OCI-LY1 (cell line): ENCODE data around the gene UPF1.

Experiments used
- CTCF ChIP-seq: fragments of 200-600 bp; sonication (generic), shearing (Covaris generic); IDR thresholded peaks from 2 replicates; pipeline ENCODE4 v1.5.1; 2017; ENCODE audit warnings: mild to moderate bottlenecking, antibody characterized with exemption, low read length, moderate library complexity, mixed read lengths
- EZH2 ChIP-seq: fragments of 200-600 bp; sonication (generic), shearing (Covaris generic); IDR thresholded peaks from 2 replicates; pipeline ENCODE4 v1.8.0; 2017; ENCODE audit warnings: borderline replicate concordance, mixed run types, mild to moderate bottlenecking, antibody characterized with exemption, low read length, moderate library complexity, mixed read lengths

DNA sequence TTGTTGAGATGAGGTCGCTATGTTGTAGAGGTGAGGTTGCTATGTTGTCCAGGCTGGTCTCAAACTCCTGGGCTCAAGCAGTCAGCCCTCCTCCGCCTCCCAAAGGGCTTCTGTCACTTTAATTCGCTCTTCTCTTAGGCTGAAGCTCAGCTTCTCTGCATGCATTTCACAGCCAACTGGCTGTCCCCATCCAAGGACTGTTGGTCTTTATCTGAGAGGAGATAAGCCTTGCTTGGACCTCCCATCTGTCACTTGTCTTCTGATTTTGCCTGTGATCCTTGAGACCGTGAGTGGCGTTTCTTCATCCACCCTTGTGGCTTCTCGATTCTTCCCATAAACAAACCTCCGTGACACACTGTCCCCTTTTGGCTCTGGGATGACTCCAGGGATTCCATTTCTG, 39.8 kb downstream of the UPF1 start:
- TF ChIP-seq EZH2 (no peak), CTCF (no peak)
